Right lung (tissue), 5 donors: ENCODE data around the gene KCNMA1. TPM values are rescaled to one million over a fixed set of nuclear protein-coding genes. Genes with fewer than 3 reads are reported as not detected.

ENCODE experiments used
- DNase-seq, 2 donors: peaks; one replicate each; pipeline ENCODE4 v3.0.0-alpha.2; 2013
- polyA plus RNA-seq, 5 donors: library from polyadenylated mRNA; unstranded; fragments of 120-200 nt; gene quantifications; one replicate each; pipeline versions ENCODE4 v1.2.1 to v1.2.3, GENCODE V29; 2013; ENCODE audit warnings: inconsistent platforms in 1 of 5, low replicate concordance in 1 of 5; ENCODE audit not compliant: insufficient read length in 5 of 5, insufficient read depth in 1 of 5

The KCNMA1 gene
- polyA plus RNA-seq, 5 donors = 3.8 to 4.6 (median 4.2) TPM

GRCh38 chr10:76992467-76992866 lies 645.1 kb downstream of the KCNMA1 start:
- no peak for DNase-seq

GRCh38 chr10:76991621-76992020 lies 646.0 kb downstream of the KCNMA1 start:
- DNase-seq = peak; percentile 88 to 90

GRCh38 chr10:76990561-76990960 lies 647.0 kb downstream of the KCNMA1 start:
- no peak for DNase-seq

GRCh38 chr10:76984559-76985443 lies 652.8 kb downstream of the KCNMA1 start:
- peak; percentile 65 to 74 for DNase-seq

- DNase-seq = no peak
Measured at GRCh38 chr10:76983624-76984023, 654.0 kb downstream of the KCNMA1 start.

GRCh38 chr10:76982671-76983070 lies 654.9 kb downstream of the KCNMA1 start:
- DNase-seq = no peak

GRCh38 chr10:76981251-76981650 lies 656.4 kb downstream of the KCNMA1 start:
- no peak for DNase-seq

GRCh38 chr10:76977901-76978300 lies 659.7 kb downstream of the KCNMA1 start:
- no peak for DNase-seq

GRCh38 chr10:76977046-76977445 lies 660.6 kb downstream of the KCNMA1 start:
- DNase-seq = no peak

- DNase-seq = no peak
Measured at GRCh38 chr10:76976142-76976541, 661.5 kb downstream of the KCNMA1 start.

GRCh38 chr10:76975126-76975525 lies 662.5 kb downstream of the KCNMA1 start:
- DNase-seq = no peak

- no peak for DNase-seq
Measured at GRCh38 chr10:76974017-76974691, 663.5 kb downstream of the KCNMA1 start.

- no peak for DNase-seq
Measured at GRCh38 chr10:76973091-76974016, 664.3 kb downstream of the KCNMA1 start.

GRCh38 chr10:76972541-76972940 lies 665.1 kb downstream of the KCNMA1 start:
- DNase-seq = no peak

- no peak for DNase-seq
Measured at GRCh38 chr10:76971547-76972170, 665.9 kb downstream of the KCNMA1 start.

GRCh38 chr10:76970711-76971519 lies 666.7 kb downstream of the KCNMA1 start:
- no peak for DNase-seq

- no peak for DNase-seq
Measured at GRCh38 chr10:76969366-76969948, 668.2 kb downstream of the KCNMA1 start.

- DNase-seq = no peak
Measured at GRCh38 chr10:76968483-76968882, 669.1 kb downstream of the KCNMA1 start.

GRCh38 chr10:76962851-76963250 lies 674.8 kb downstream of the KCNMA1 start:
- DNase-seq = no peak

GRCh38 chr10:76961841-76962240 lies 675.8 kb downstream of the KCNMA1 start:
- no peak for DNase-seq
